ES-I3 (cell line): ENCODE measurements around the gene GNPTG.
"Not testable (repeated sequence)": the region's sequence is repeated elsewhere in the genome, so short reads cannot be mapped to it uniquely, and the experiment has no call there.

Experiments
- H3K36me3 ChIP-seq: 2 replicates; pipeline ENCODE4 v1.6.1; 2013; ENCODE audit warnings: mild to moderate bottlenecking, low read length, control low read depth, moderate library complexity; ENCODE audit not compliant: insufficient read depth
- H3K4me1 ChIP-seq: 2 replicates; pipeline ENCODE4 v1.6.1; 2013; ENCODE audit warnings: mild to moderate bottlenecking, control low read depth, low read length; ENCODE audit not compliant: insufficient read depth
- H3K9ac ChIP-seq: 2 replicates; pipeline ENCODE4 v1.6.1; 2013; ENCODE audit warnings: low read depth, mild to moderate bottlenecking, low read length, moderate library complexity
- H3K9me3 ChIP-seq: 2 replicates; pipeline ENCODE4 v1.6.1; 2013; ENCODE audit warnings: mild to moderate bottlenecking, low read length, moderate library complexity; ENCODE audit not compliant: control insufficient read depth, insufficient read depth

The GNPTG gene

DNA sequence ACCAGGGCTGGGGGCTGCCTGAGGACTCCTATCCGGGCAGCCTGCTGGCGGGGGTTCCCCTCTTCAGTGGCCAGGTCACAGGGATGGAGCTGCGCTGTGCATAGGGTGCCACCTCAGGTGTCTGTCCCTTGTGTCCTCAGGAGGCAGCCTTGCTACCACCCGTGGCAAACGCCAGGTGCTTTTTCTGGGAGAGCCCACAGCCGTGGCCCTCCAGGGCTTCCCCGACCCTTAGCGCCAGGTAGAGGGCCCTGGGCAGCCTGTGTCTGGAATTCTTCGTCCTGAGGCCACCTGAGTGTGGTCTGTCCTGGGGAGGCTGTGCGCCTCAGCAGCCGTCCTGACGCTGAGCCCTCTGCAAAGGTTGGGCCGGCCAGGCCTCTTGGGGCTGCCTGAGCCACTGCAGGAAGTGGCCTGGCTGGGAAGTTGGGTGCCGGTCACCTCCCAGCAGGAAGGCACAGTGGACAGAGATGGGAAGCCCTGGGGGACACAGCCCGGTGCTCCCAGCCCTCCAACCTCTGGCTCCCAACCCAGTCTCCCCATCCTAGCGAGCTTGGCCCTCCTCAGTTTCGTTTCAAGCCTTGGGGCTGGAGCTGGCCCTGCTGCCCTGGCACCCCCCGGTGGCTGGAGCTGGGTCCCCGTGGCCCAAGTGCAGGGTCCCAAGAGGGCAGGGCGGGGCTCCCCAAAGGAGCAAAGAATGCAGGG, 25.9 kb upstream of the GNPTG start:
- Histone ChIP-seq H3K9me3 (no peaks in the 10 kb centered on the region), H3K4me1 (no peaks in the 10 kb centered on the region), H3K9ac (no peak overlapping the region), H3K36me3 (no peaks in the 10 kb centered on the region)

DNA sequence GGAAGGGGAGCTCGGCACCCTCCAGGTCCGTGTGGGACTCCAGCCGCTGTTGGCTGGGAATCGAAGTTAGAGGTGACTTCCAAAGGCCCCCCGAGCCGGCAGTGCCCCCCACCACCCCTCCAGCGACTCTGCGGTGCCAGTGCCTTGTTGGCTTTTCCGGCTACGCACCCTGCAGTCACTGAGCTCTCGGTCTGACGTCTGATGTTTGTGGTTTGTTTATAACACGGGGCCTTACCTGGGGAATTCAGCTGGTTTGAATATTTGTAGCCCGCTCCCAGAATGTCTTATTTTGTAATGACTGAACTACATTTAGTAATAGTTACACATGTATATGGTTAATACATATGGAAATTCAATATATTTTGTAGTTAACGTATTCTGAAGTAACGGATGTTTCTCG, 25.3 kb upstream of the GNPTG start:
- Histone ChIP-seq H3K36me3 (no peaks in the 10 kb centered on the region), H3K4me1 (no peaks in the 10 kb centered on the region), H3K9me3 (no peaks in the 10 kb centered on the region), H3K9ac (no peak overlapping the region)

DNA sequence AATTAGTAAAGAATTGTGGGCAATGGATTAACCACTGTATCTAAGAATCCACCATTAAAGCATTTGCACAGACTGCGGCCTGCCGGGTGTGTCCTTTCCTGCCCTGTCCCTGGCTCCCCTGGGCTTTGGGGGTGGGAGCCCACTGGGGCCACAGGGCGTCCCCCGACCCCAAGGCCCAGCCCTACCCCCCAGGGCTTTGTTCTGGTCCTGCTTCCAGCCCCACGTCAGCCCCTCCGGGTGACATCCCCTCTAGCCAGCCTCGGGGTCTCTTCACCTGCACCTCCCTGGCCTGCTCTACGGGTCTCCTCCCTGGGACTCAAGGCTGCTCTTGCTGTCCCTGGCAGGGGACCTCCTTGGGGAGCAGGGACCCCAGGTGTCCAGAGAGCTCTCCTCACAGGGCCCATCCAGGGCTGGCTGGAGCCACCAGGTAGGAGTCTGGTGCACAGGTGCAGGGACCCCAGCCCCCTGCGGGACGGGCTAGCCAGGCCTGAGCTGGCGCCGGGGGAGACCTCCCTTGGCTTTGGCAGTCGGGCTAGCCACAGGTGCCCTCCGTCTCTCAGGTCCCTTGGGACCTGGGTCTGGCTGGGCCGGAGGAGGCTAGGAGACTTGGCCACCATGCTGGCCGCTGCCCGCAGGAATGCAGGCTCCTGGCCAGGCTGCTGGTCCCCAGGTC, 24.6 kb upstream of the GNPTG start:
- Histone ChIP-seq H3K9me3 (no peaks in the 10 kb centered on the region), H3K36me3 (no peaks in the 10 kb centered on the region), H3K9ac (no peak overlapping the region), H3K4me1 (no peaks in the 10 kb centered on the region; the same call in 1 of the 2 replicates)

DNA sequence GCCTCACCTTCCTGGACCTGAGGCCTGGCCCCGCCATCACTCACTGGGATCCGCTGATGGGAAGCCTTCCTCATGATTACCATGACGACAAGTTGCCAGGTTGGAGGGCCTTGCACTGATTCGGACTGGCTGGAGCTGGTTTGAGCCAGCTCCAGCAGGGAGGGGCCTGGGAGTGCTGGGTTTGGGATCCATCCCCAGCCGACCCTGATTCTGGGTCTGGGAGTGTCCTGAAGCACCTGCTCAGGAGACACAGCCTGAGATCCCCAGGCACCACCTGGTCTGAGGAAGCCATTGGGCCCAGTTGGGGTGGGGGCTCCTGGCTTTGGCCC, 24.1 kb upstream of the GNPTG start:
- H3K9me3 ChIP-seq, result no peaks in the 10 kb centered on the region
- H3K36me3 ChIP-seq, result no peaks in the 10 kb centered on the region
- no peaks in the 10 kb centered on the region; the same call in 1 of the 2 replicates for H3K4me1 ChIP-seq
- H3K9ac ChIP-seq, result no peak overlapping the region

DNA sequence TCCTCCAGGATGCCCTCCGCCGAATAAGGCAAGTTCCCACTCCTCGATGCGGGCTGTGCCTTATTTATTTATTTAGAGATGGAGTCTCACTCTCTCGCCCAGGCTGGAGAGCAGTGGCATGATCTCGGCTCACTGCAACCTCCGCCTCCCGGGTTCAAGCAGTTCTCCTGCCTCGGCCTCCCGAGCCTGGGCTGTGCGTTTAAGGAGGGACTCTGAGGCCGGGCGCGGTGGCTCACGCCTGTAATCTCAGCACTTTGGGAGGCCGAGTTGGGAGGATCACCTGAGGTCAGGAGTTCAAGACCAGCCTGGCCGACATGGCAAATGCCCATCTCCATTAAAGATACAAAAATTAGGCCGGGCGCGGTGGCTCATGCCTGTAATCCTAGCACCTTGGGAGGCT, 23.6 kb upstream of the GNPTG start:
- not testable (repeated sequence) for H3K4me1 ChIP-seq

DNA sequence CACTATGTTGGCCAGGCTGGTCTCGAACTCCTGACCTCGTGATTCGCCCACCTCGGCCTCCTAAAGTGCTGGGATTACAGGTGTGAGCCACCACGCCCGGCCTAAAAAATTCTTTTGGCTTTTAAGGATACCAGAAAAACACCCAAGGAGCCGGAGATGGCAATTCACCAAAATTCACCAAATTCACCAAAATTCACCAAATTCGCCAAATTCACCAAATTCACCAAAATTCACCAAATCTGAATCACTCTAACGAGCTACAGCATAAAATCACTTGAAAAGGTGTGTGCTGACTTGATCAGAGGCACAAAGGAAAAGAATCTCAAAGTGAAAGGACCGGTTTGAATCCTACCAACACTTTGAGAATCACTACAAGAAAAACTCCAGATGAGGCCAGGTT, 22.8 kb upstream of the GNPTG start:
- not testable (repeated sequence) for H3K4me1 ChIP-seq, H3K9ac ChIP-seq, H3K9me3 ChIP-seq, H3K36me3 ChIP-seq

More for the DNA sequence above, 23.6 kb upstream of the GNPTG start:
- H3K36me3 ChIP-seq, H3K9me3 ChIP-seq, H3K9ac ChIP-seq: not testable (repeated sequence)

DNA sequence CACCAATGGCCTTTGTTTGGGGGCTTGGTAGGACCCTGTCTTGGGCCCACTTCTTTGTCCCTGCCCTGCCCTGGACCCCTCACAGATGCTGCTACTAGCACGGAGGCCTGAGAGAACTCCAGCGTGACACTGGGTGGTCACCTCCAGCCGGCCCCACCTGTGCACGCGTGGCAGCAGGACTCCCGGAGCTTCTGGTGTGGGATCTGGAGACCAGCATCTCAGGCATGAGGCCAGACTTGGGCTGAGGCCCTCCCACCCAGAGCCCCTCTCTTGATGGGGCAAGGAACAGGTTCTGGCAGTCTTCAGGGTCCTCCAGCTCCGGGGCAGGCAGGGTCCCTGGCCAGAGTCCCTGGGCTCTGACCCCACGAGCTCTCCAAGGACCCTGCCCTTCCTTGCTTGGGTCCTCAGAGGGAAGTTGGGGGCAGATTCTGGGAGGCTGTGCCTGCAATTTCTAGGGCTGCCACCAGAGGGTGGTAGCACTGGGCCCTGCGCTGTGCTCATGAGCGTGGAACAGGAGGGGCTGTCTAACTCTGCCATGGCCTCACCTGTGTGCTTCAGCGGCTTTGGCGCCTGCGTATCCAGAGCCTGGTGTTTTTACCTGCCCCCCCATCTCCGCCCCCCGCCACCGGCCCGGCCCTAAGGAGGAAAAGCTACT, 21.3 kb upstream of the GNPTG start:
- Histone ChIP-seq H3K9me3 (no peaks in the 10 kb centered on the region), H3K4me1 (no peaks in the 10 kb centered on the region; the same call in 1 of the 2 replicates), H3K9ac (no peak overlapping the region), H3K36me3 (no peaks in the 10 kb centered on the region)

DNA sequence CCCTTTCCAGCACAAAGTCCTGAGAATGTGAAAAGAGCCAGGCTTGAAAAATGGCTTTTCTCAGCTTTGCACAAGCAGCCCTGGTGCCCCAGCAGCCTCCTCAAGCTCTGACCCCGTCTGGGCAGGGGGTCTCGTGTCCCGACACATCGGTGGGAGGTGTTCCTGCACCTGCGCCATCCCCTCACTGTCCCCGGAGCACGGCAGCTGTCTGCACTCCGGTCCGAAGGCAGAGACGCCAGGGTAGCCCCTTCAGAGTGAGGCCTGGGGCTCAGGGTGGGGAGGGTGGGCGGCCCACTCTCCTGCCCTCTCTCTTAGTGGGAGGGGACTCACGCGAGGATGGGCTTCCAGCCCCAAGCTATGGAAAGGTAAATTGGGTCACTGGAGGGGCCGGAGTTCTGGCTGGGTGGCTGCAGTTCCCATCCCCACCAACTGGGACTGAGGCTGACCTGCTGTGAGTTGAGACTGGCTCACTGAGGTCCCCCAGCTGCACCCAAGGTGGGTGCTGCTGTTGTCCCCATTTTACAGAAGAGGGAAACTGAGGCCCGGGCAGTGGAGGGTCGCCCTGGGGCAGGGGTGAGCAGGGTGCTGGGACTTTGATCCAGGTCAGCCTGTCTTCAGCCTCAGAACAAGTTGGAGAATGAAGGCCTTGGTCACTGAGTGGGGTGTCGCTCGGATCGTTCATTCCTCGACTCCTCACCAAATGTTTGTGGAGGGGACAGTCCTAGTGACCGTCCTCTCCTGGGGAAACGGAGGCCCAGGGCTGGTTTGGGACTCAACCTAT, 20.6 kb upstream of the GNPTG start:
- no peaks in the 10 kb centered on the region for H3K36me3 ChIP-seq
- peak overlapping the region; percentile 54; the same call in 1 of the 2 replicates for H3K9ac ChIP-seq
- no peaks in the 10 kb centered on the region; the same call in 1 of the 2 replicates for H3K4me1 ChIP-seq
- H3K9me3 ChIP-seq, result no peaks in the 10 kb centered on the region

DNA sequence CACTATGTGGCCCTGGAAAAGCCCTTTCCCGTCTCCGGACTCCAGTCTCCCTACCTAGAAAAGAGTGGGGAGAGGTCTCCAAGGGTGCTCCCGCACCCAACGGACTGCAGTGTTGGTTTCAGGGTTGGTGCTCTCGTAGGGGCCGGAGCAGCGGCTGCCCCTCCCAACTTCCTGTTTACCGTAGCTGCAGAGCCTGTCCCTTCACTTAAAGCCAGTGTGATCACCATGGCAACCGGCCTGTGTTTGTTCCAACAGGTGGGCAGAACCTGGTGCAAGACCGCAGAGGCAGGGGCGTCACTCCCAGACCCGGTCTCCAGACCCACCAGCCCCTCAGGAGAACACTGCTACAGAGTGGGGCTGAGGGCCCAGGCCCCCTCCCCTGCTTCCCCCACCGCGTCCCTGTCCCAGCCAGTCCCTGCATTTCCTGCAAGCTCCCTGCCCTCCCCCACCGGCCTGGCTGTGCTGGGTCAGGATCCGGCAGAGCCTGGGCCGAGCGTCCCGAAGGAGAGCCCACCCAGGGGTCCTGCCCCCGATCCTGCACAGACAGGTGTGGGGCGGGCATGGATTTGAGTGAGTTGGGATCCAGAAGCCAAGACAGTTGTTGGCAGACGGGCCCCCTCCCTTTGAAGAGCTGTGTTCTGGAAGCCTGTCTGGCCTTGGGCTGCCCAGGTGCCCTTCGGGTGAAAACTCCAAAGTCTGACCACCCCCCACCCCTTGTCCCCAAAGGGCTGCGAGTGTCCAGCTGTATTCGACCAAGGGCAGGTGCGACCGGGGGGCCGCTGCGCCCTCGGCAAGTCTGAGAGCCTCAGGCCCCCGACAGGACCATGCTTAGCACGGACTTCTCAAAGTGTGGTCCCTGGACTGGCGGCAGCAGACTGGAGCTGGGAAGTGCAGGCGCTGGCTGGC, 19.8 kb upstream of the GNPTG start:
- Histone ChIP-seq H3K9me3 (no peaks in the 10 kb centered on the region), H3K9ac (peak overlapping the region; percentile 54)

DNA sequence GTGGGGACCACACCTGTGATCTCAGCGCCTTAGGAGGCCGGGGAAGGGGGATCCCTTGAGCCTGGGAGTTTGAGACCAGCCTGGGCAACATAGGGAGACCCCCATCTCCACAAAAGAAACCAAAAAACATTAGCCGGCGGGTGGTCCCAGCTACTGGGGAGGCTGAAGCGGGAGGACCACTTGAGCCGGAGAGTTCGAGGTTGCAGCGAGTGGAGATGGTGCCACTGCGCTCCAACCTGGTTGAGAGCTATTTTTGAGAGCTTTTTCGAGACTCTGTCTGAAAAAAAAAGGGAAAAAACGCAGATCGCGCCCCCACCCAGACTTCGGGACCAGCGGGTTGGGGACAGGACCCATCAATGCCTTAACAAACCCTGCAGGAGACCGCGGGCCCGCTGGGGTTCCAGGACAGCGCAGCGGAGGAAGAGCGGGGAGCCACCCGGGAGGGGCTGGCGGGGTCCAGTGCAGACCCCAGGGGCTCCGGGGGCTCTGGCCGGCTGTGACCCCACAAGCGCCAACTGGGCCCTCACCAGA, 19.0 kb upstream of the GNPTG start:
- H3K9ac ChIP-seq, result peak overlapping the region; percentile 54; the same call in 1 of the 2 replicates
- H3K36me3 ChIP-seq, result no peaks in the 10 kb centered on the region
- H3K9me3 ChIP-seq, result no peaks in the 10 kb centered on the region
- H3K4me1 ChIP-seq, result no peaks in the 10 kb centered on the region; the same call in 1 of the 2 replicates

More for the DNA sequence above, 19.8 kb upstream of the GNPTG start:
- Histone ChIP-seq H3K4me1 (no peaks in the 10 kb centered on the region; the same call in 1 of the 2 replicates), H3K36me3 (no peaks in the 10 kb centered on the region)

DNA sequence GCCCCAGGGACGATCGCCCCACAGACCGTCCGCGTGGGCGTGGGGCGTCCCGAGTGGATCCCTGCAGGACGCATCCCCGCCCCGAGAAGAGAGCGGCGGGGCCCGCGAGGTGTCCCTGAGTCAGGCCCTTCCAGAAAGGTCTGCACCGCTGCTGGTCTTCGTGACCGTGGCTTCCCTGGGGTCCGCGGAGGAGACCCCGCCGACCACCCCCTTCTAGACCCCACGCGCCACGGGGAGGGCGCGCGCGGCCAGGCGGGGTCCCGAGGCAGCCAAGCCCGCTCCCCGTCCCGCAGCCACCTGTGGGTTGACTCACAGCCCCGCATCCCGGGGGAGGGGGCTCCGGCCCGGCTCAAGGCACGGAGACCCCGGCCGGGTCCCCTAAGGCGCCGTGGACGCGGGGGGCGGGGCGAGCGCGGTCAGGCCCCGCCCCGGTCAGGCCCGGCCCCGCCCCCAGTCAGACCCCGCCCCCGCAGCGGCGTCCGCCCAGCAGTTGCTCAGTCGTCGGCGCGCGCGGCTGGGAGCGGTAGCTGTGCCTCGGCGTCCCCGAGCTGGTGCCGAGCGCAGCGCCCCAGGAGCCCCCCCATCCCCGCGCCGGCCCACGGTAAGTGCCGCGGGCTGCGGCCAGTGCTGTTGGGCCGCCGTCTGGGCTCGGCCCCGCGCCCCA, 18.4 kb upstream of the GNPTG start, which contains the start of gene BAIAP3:
Gene BAIAP3 (plus strand): TSS at position 497 of the 664 bp plus-strand sequence. CDS start 4,905 bp downstream, outside the sequence.
- peak within 1 kb of the TSS; percentile 54 for H3K9ac ChIP-seq
- no peaks in the 10 kb centered on the region for H3K36me3 ChIP-seq
- no peaks in the 10 kb centered on the region; the same call in 1 of the 2 replicates for H3K4me1 ChIP-seq
- no peaks in the 10 kb centered on the region for H3K9me3 ChIP-seq

DNA sequence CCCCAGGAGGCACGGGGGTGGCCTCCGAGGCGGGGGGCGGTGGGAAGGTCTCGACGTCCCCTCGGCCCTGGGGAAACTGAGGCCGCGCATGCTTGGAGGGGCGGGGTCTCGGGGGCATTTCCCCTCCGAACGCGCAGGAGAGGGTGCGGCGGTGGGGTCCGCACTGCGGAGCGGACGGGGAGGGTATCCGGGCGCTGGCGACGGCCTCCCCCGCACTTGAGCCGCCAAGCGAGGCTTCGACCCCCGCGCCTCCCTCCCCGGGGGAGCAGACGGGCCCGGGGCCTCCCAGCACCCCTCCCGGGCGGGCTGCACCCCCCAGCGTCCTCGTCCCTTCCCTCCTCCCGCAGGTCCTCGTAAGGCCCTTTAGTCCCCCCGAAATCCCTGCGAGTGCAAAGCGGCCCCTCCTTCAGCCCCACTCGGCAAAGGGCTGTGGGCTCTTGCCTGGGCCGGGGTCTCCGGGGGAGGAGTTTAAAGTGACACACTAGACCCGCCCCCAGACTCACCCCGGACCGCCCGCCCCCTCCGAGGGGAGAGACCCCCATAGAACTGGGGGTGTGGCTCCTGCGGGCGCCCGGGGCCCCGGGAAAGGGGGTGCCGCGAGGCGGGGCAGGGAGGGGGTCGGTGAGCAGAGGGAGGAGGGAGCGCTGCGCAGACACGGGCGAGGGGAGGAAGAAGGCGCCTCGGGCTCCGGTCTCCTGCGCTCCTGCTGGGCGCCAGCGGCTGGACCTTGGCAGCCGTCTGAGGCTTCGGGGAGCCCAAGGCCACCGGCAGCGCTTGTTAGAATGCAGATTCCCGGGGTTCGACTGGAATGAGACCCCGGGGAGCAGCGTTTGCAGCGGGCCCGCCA, 17.7 kb upstream of the GNPTG start:
- H3K9me3 ChIP-seq, result no peaks in the 10 kb centered on the region
- no peaks in the 10 kb centered on the region for H3K36me3 ChIP-seq
- no peaks in the 10 kb centered on the region; the same call in 1 of the 2 replicates for H3K4me1 ChIP-seq
- H3K9ac ChIP-seq, result peak overlapping the region; percentile 54
